ENCODE measurements around the gene SESTD1. TPM values are rescaled to one million over a fixed set of nuclear protein-coding genes. Genes with fewer than 3 reads are reported as not detected.

The SESTD1 gene
- total and polyA plus RNA-seq, 8 donors: 36.0 to 76.9 (median 49.7) TPM

- peaks cover 0 to 19% of the 10 kb centered on the region in 2 donors for H3K36me3 ChIP-seq
- no peaks in the 10 kb centered on the region for H3K9me3 ChIP-seq
- H3K4me3 ChIP-seq: no peak overlapping the region
- DNase-seq (no peak), ATAC-seq (no peak)
- TF ChIP-seq CTCF (IDR thresholded peaks at IDR 0.05): no peak
- intact Hi-C loops (cut with DNase I): no loop called here
- no peak overlapping the region for H3K27ac ChIP-seq
- no peaks in the 10 kb centered on the region for H3K4me1 ChIP-seq
- H3K27me3 ChIP-seq: no peaks in the 10 kb centered on the region
Observed at GRCh38 chr2:179133016-179133415, 131.6 kb downstream of the SESTD1 start.

DNA sequence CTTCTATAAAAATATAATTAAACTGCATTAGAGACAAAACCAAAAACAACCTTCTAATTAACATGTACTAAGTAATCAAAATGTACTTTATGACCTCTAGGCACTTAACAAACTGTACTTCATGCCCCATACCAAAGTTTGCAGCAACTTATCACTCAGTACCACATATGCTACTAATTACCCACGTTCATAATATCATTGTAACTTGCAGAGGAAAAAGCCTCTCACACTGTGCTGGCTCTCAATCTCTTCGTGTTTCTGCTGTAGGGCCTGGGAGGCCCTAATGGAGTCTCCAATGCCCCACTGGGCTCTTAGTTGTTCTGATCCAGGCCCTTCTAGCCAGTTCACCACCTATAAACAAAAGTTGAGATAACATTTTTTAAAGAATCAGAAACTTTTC is 132.6 kb downstream of the SESTD1 start:
- Histone ChIP-seq H3K4me1 (no peaks in the 10 kb centered on the region), H3K36me3 (peaks cover 0 to 19% of the 10 kb centered on the region in 2 donors), H3K27me3 (no peaks in the 10 kb centered on the region), H3K4me3 (no peak overlapping the region), H3K27ac (no peak overlapping the region), H3K9me3 (no peaks in the 10 kb centered on the region)
- TF ChIP-seq CTCF (IDR thresholded peaks at IDR 0.05): no peak
- no peak for DNase-seq
- intact Hi-C loops (cut with DNase I): no loop called here
- no peak for ATAC-seq

- no peak for TF ChIP-seq CTCF (IDR thresholded peaks at IDR 0.05)
- H3K27ac ChIP-seq: no peak overlapping the region
Observed at GRCh38 chr2:179130560-179130959, 134.1 kb downstream of the SESTD1 start.

GRCh38 chr2:179129574-179130238 is 134.9 kb downstream of the SESTD1 start:
- Histone ChIP-seq H3K4me3 (no peak overlapping the region), H3K27me3 (no peaks in the 10 kb centered on the region), H3K27ac (no peak overlapping the region), H3K36me3 (peaks cover 0 to 11% of the 10 kb centered on the region in 2 donors), H3K9me3 (no peaks in the 10 kb centered on the region), H3K4me1 (no peaks in the 10 kb centered on the region)
- intact Hi-C loops (cut with DNase I): no loop called here
- ATAC-seq (peak; percentile 57), DNase-seq (no peak)
- TF ChIP-seq CTCF (IDR thresholded peaks at IDR 0.05): peak in 1 of 2 donors; percentile 42

More at GRCh38 chr2:179130560-179130959, 134.1 kb downstream of the SESTD1 start:
- Histone ChIP-seq H3K9me3 (no peaks in the 10 kb centered on the region), H3K27me3 (no peaks in the 10 kb centered on the region), H3K4me1 (no peaks in the 10 kb centered on the region), H3K4me3 (no peak overlapping the region), H3K36me3 (peaks cover 0 to 16% of the 10 kb centered on the region in 2 donors)
- DNase-seq: no peak
- ATAC-seq: no peak
- intact Hi-C loops (cut with DNase I): no loop called here

- no peak for TF ChIP-seq CTCF (IDR thresholded peaks at IDR 0.05)
- H3K4me1 ChIP-seq: no peaks in the 10 kb centered on the region
- no peak for ATAC-seq
- H3K27ac ChIP-seq: no peak overlapping the region
- DNase-seq: no peak
- no peaks in the 10 kb centered on the region for H3K27me3 ChIP-seq
- H3K4me3 ChIP-seq: no peak overlapping the region
- H3K9me3 ChIP-seq: no peaks in the 10 kb centered on the region
- H3K36me3 ChIP-seq: peaks cover 0 to 18% of the 10 kb centered on the region in 2 donors
- intact Hi-C loops (cut with DNase I): no loop called here
Observed at GRCh38 chr2:179125404-179125803, 139.2 kb downstream of the SESTD1 start.
